NCI-H2107 treated with DMSO at 0.1 percent for 48 hours (cell line): Measurements from ENCODE around the gene WHAMM.

Experiments
- DNase-seq: peaks from one replicate; lab custom pipeline; 2025; ENCODE audit not compliant: unreplicated experiment; lab: John Stamatoyannopoulos, UW

Gene WHAMM

GRCh38 chr15:82833362-82833682 lies 23.9 kb downstream of the WHAMM start:
- no peak for DNase-seq

- no peak for DNase-seq
Measured at GRCh38 chr15:82835391-82835917, 26.0 kb downstream of the WHAMM start.

GRCh38 chr15:82838096-82838735 lies 28.8 kb downstream of the WHAMM start:
- no peak for DNase-seq

- no peak for DNase-seq
Measured at GRCh38 chr15:82839136-82839535, 29.7 kb downstream of the WHAMM start.

GRCh38 chr15:82840166-82840565 lies 30.7 kb downstream of the WHAMM start:
- no peak for DNase-seq

- DNase-seq: no peak
Measured at GRCh38 chr15:82843566-82843965, 34.1 kb downstream of the WHAMM start.

- DNase-seq: no peak
Measured at GRCh38 chr15:82845686-82846085, 36.3 kb downstream of the WHAMM start.

- DNase-seq: no peak
Measured at GRCh38 chr15:82846621-82847020, 37.2 kb downstream of the WHAMM start.

GRCh38 chr15:82847703-82848102 lies 38.3 kb downstream of the WHAMM start:
- DNase-seq: no peak

GRCh38 chr15:82848241-82848993 lies 39.0 kb downstream of the WHAMM start:
- no peak for DNase-seq

GRCh38 chr15:82849556-82850512 lies 40.4 kb downstream of the WHAMM start:
- peak; percentile 5 for DNase-seq

- DNase-seq: no peak
Measured at GRCh38 chr15:82850731-82851130, 41.3 kb downstream of the WHAMM start.

- DNase-seq: no peak
Measured at GRCh38 chr15:82851306-82851850, 42.0 kb downstream of the WHAMM start.

GRCh38 chr15:82851981-82852511 lies 42.6 kb downstream of the WHAMM start:
- DNase-seq: no peak

GRCh38 chr15:82852941-82853561 lies 43.6 kb downstream of the WHAMM start:
- DNase-seq: no peak

GRCh38 chr15:82854554-82854953 lies 45.1 kb downstream of the WHAMM start:
- DNase-seq: no peak

- DNase-seq: peak; percentile 4
Measured at GRCh38 chr15:82855286-82856100, 46.1 kb downstream of the WHAMM start.

GRCh38 chr15:82856397-82857170 lies 47.2 kb downstream of the WHAMM start:
- DNase-seq: no peak

GRCh38 chr15:82858932-82859331 lies 49.5 kb downstream of the WHAMM start:
- DNase-seq: no peak
